C4-2B (cell line): Measurements from ENCODE around the gene LIPC.

Experiments used
- ZFX ChIP-seq: fragments of 450-650 bp; IDR thresholded peaks from 2 replicates; pipeline ENCODE4 v1.6.1; 2017
- TF ChIP-seq, protein P1 (sequence below): fragments of 450-650 bp; conservative IDR thresholded peaks from 2 replicates; pipeline ENCODE4 v1.5.1; 2017; ENCODE audit warnings: mild to moderate bottlenecking

GRCh38 chr15:58608129-58608590, 176.4 kb downstream of the LIPC start:
- TF ChIP-seq, protein P1, sequence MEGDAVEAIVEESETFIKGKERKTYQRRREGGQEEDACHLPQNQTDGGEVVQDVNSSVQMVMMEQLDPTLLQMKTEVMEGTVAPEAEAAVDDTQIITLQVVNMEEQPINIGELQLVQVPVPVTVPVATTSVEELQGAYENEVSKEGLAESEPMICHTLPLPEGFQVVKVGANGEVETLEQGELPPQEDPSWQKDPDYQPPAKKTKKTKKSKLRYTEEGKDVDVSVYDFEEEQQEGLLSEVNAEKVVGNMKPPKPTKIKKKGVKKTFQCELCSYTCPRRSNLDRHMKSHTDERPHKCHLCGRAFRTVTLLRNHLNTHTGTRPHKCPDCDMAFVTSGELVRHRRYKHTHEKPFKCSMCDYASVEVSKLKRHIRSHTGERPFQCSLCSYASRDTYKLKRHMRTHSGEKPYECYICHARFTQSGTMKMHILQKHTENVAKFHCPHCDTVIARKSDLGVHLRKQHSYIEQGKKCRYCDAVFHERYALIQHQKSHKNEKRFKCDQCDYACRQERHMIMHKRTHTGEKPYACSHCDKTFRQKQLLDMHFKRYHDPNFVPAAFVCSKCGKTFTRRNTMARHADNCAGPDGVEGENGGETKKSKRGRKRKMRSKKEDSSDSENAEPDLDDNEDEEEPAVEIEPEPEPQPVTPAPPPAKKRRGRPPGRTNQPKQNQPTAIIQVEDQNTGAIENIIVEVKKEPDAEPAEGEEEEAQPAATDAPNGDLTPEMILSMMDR: no peak
- no peak for TF ChIP-seq ZFX
